SHP77 treated with DMSO at 0.1 percent for 48 hours (cell line): ENCODE data around the gene GPHB5.
A peak's percentile ranks its signal among the peaks of the same experiment; 100 is the strongest.
"Not testable (repeated sequence)": the region's sequence is repeated elsewhere in the genome, so short reads cannot be mapped to it uniquely, and the experiment has no call there.

ENCODE experiments used
- DNase-seq: peaks from one replicate; lab custom pipeline; 2025; lab: John Stamatoyannopoulos, UW

Gene GPHB5

GRCh38 chr14:63318835-63319234 lies at the start of gene GPHB5:
TSS of gene GPHB5 (minus strand) at chr14:63318935. CDS start at chr14:63317849, 1,086 bp downstream.
- DNase-seq, result no peak

DNA sequence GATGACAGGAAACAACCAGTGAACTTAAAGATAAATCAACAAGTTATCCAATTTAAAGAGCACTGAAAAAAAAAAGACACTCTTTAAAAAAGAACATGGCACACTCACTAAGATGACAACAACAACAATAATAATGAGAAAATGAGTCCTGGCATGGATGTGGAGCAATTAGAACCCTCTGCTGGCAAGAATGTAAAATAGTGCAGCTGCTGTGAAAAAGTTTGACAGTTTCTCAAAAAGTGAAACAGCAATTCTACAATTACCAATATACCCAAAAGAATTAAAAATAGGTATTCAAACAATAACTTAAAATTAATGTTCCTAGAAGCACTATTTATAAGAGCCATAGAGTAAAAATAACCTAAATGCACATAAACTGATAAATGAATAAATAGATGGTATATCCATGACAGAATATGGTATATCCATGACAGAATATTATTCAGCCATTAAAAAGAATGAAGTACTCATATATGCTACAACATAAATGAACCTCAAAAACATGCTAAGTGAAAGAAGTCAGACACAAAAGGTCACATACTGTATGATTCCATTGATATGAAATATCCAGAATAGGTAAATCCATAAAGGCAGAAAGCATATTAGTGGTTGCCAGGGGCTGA lies 49.1 kb upstream of the GPHB5 start:
- DNase-seq, result no peak

GRCh38 chr14:63362389-63362819 lies 43.7 kb upstream of the GPHB5 start:
- no peak for DNase-seq

GRCh38 chr14:63361790-63362189 lies 43.1 kb upstream of the GPHB5 start:
- no peak for DNase-seq

- DNase-seq, result no peak
These were observed 39.1 kb upstream of the GPHB5 start for GRCh38 chr14:63357841-63358240.

- DNase-seq, result peak; percentile 21
These were observed 27.1 kb upstream of the GPHB5 start for GRCh38 chr14:63345826-63346225.

- DNase-seq, result no peak
These were observed 25.6 kb upstream of the GPHB5 start for GRCh38 chr14:63344336-63344735.

DNA sequence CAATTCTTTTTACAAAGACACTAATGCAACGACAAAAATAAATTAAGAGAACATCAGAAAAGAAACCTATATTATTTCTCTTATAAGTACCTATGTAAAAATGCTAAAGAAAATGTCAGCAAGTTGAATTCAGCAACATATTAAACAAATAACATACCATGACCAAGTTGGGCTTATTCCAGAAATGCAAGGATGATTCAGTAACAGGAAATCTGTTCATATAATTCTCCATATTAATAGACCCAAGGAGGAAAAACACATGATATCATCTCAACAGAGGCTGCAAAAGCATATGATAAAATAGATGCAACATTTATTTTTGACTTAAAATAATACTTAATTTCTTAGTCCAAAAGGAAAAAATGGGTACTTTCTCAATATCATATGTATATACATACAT lies 25.1 kb upstream of the GPHB5 start:
- no peak for DNase-seq

- DNase-seq, result no peak
These were observed 23.6 kb upstream of the GPHB5 start for GRCh38 chr14:63342371-63342770.

- no peak for DNase-seq
These were observed 10.3 kb upstream of the GPHB5 start for GRCh38 chr14:63328787-63329737.

DNA sequence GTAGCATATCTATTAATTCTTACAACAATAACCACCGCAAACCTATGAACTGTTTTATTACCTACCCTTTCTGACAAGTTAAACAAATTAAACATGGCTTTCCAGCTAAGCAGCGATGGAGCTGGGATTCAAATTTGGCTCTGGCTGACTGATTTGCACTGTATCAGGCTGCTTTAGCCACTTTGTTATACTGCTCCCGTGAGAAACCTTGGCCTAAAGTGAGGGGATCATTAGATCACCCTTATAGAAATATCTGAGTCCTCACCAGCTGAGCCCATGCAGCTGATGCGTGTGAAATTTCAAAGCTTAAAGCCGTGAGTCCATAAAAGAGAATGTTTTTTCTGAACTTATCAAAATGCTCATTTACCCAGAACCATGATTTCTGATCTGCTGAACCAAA lies 8.1 kb upstream of the GPHB5 start:
- DNase-seq, result no peak

GRCh38 chr14:63322897-63323573 lies 4.3 kb upstream of the GPHB5 start:
- DNase-seq, result no peak

DNA sequence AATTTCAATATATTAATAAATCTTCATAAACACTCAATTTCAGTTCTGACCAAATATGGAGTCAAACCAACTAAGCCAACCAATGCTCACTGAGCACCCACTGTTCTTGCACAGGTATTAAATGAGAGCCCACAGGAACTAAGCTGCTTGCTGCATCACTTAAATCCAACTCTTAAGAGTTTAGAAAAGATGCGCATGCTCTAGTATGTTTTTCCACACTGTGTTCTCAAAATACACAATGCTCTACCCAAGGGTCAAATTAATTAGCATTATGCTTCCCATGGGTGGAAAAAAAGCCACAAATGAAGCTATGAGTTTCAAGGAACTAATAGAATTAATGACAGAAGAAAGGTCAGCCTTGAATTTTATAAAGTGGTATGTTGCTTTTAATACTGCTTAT lies 3.7 kb upstream of the GPHB5 start:
- DNase-seq, result no peak

DNA sequence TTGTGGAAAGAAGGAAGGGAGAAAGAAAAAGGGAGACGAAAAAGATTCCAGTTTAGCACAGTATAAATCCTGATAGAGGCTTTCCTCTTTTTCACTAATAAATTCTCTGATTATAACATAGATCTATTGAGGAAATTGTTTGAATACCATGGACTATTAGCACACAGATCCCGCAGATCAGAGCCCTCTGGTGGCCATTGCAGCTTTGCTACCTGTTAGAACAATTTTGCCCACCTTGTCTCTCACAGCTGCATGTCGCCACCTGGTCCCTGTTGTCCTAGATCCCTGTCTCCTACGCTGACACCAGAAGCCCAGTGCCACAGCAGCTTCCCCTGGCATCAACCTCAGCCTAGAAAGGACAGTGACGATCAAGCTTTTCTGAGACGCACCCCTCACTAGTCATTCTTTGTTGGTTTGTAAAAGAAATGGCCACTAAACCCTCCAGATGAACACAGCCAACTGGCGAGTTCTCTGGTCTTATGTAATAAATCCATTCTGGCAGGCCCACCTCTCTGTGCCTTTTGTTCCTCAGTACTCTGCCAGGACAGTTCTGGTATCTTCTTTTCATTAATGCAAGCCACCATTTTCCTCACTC lies 9.9 kb downstream of the GPHB5 start:
- peak; percentile 38 for DNase-seq

GRCh38 chr14:63304429-63304828 lies 14.3 kb downstream of the GPHB5 start:
- DNase-seq, result not testable (repeated sequence)

DNA sequence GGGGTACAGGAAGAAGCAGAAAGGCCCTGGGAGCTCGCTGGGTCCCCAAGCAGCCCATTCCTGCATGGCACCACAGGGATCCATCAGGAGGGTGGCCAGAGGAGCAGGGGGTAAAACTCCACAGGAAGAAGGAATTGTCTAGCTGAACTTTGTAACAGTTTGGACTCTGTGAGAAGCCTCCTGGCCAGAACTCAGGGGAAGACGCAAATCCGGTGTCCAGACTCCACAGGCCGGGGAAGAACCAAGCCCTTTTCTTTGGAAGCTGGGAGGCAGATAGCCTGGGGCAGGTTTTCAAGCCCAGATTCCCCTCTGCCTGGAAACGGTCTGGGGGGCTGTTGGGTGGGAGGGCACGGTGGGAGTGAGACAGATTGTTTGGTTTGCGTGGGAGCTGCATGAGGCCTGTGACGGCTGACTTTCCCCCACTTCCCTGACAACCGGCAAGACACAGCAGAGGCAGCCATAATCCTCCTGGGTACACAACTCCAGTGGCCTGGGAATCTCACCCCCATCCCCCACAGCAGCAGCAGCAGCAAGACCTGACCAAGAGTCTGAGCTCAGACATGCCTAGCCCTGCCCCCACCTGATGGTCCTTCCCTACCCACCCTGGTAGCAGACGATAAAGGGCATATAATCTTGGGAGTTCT lies 16.7 kb downstream of the GPHB5 start:
- no peak for DNase-seq

DNA sequence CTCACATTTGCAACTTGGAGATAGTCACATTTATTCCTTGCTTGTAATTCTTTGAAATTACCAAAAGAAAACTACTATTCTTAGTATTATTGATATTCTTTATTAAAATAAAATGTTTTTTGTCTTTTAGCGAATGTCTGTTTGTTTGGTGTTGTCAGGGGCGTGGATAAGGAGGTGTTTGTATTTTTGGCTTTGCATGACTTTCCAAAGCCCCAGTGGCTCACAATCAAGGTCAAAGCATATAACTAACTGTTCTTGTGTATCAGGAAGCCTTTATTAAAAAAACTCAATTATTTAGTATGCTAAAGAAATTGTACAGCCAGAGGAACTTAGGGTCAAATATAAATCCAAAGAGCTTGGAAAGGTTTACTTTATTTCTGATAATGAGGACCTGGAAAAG lies 17.9 kb downstream of the GPHB5 start:
- DNase-seq, result no peak

- DNase-seq, result no peak
These were observed 19.2 kb downstream of the GPHB5 start for GRCh38 chr14:63299351-63300110.

DNA sequence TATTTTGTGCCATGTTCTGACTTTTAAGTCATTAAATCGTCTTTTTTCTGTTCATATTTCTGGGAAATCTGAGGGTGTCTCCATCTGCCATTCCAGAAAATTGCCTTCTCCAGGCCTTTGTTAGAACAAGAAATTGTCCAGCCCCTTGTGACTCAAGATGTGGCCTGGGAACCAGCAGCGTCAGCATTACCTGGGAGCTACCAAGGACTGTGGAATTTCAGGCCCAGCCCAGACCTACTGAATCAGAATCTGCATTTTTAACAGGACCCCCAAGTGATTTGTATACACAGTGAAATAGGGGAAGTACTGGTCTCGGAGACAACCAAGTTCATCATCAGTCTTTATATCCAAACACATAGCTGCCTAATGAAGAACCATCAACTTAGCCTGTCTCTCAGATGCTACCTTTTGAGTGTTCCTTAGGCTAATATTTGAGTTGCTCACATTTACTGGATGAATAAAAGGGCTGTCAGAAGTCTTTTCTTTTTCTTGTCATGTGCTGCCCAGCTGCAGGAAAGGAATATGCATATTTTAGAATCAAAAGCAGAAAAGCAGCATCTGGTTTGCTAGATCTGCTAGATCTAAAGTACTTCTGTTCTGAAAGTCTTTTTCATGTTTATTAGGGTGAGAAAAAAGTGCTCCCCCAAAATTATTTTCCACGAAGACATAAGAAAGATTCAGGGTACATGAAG lies 21.2 kb downstream of the GPHB5 start:
- DNase-seq, result no peak

DNA sequence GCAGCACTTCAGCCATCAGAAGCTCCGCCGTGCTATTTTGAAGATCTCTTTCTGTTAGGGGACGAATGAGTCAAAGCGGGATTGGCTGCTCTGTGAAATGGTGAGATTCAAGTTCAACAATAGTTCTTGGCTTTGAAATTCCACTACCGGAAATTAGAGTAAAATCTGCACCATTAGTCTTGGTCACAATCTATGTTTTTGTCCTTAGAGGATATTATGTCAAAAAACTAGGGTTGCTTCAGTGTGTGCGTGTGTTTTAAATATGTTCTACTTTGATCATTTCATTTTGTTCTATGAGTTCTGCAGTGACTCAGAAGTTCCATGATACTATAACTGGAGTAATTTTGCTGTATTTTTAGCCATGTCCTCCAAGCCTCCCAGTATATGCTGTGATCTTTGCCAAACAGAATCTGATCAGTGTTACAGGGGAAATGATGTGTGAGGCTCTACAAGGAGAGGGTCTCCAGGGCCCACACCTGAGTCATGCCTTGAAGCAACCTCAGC lies 22.6 kb downstream of the GPHB5 start:
- DNase-seq, result no peak
